ENCODE results near the gene SCARB1. TPM values are rescaled to one million over a fixed set of nuclear protein-coding genes. Genes with fewer than 3 reads are reported as not detected.

The SCARB1 gene
- total and polyA plus RNA-seq, 2 experiments from 2014 or later = 31.0 to 62.5 TPM

- H3K4me1 Mint-ChIP-seq = peaks cover 9% of the 10 kb centered on the region
- no peak overlapping the region for H3K27ac Mint-ChIP-seq
- no peaks in the 10 kb centered on the region for H3K9me2 ChIP-seq (ENCODE audit: insufficient read depth)
- 0 out of 2 replicates have a peak, but pooled peaks cover under 1% of the 10 kb centered on the region for H3K36me3 ChIP-seq (ENCODE audit: insufficient read depth)
- ATAC-seq (no peak), DNase-seq (ENCODE audit: low spot score) (no peak)
- H3K36me3 Mint-ChIP-seq (ENCODE audit: low read depth) = peaks cover 28% of the 10 kb centered on the region
- H3K27ac ChIP-seq (ENCODE audit: low read depth) = no peak overlapping the region
- no peaks in the 10 kb centered on the region for H3K27me3 ChIP-seq (ENCODE audit: insufficient read depth)
- no peaks in the 10 kb centered on the region; the same call in 2 of the 3 replicates for H3K9me3 Mint-ChIP-seq
- H3K4me2 ChIP-seq = no peak overlapping the region
- no peaks in the 10 kb centered on the region for H3K79me2 ChIP-seq (replicated peaks; ENCODE audit: insufficient read depth)
- H3K4me3 ChIP-seq = no peak overlapping the region
- no peak for TF ChIP-seq ZNF114 (CRISPR knock-in tag; IDR thresholded peaks at IDR 0.05)
- TF ChIP-seq NANOG (IDR thresholded peaks at IDR 0.05; ENCODE audit: borderline replicate concordance) = no peak
- no peak for TF ChIP-seq POLR2AphosphoS5 (IDR thresholded peaks at IDR 0.05; ENCODE audit: low read depth)
- no peak for TF ChIP-seq JUNB (IDR thresholded peaks at IDR 0.05; ENCODE audit: unreplicated experiment)
- TF ChIP-seq STAT1 (IDR thresholded peaks at IDR 0.05; ENCODE audit: unreplicated experiment) = no peak
- TF ChIP-seq EZH2phosphoT487 (IDR thresholded peaks at IDR 0.05; ENCODE audit: unreplicated experiment) = no peak
- TF ChIP-seq EZH2 (IDR thresholded peaks at IDR 0.05; ENCODE audit: low read depth, unreplicated experiment) = no peak
- no peak for TF ChIP-seq CTCF (conservative IDR thresholded peaks at IDR 0.05; ENCODE audit: low read depth in 2 of 2)
- no peak for TF ChIP-seq CREB1 (CRISPR knock-in tag; IDR thresholded peaks at IDR 0.05; ENCODE audit: low read depth)
- no peak for TF ChIP-seq ETS1 (IDR thresholded peaks at IDR 0.05)
- no peak for TF ChIP-seq ZNF331 (CRISPR knock-in tag; IDR thresholded peaks at IDR 0.05; ENCODE audit: low read depth)
- TF ChIP-seq REST (IDR thresholded peaks at IDR 0.05; ENCODE audit: unreplicated experiment) = no peak
- no peak overlapping the region for H3K4me3 Mint-ChIP-seq
- no peaks in the 10 kb centered on the region for H4K20me1 ChIP-seq (replicated peaks; ENCODE audit: insufficient read depth)
- no peaks in the 10 kb centered on the region for H3F3A ChIP-seq (replicated peaks; ENCODE audit: low read depth)
- H3K4me1 ChIP-seq (ENCODE audit: insufficient read depth) = no peaks in the 10 kb centered on the region
- peaks cover 3% of the 10 kb centered on the region for H3K27me3 Mint-ChIP-seq (ENCODE audit: insufficient read depth, low read depth, poor library complexity)
- no peak overlapping the region for H2AFZ ChIP-seq
Observed at GRCh38 chr12:124805876-124806668, 57.6 kb downstream of the SCARB1 start.

Measured in GM23338 (cell line).